GM23248 (cell line): Measurements from ENCODE around the gene FANCF. TPM values are rescaled to one million over a fixed set of nuclear protein-coding genes. Genes with fewer than 3 reads are reported as not detected.

ENCODE experiments used
- DNase-seq: peaks from one replicate; pipeline ENCODE4 v3.0.0-alpha.2; 2015
- H2AFZ ChIP-seq: fragments of 200-600 bp; sonication (generic); 2 replicates; pipeline ENCODE4 v1.6.1; 2016; ENCODE audit warnings: antibody characterized with exemption
- H3F3A ChIP-seq: fragments of 200-600 bp; sonication (generic); 2 replicates; pipeline ENCODE4 v1.6.1; 2016; ENCODE audit warnings: mild to moderate bottlenecking, antibody characterized with exemption, mixed run types; ENCODE audit not compliant: insufficient read depth
- H3K27ac ChIP-seq: fragments of 200-600 bp; sonication (generic); 2 replicates; pipeline ENCODE4 v1.5.1; 2016; ENCODE audit warnings: mild to moderate bottlenecking
- H3K27me3 ChIP-seq: fragments of 200-600 bp; sonication (generic); replicated peaks from 2 replicates; pipeline ENCODE4 v1.6.1; 2016; ENCODE audit warnings: mild to moderate bottlenecking; ENCODE audit not compliant: insufficient read depth
- H3K36me3 ChIP-seq: fragments of 200-600 bp; sonication (generic); 2 replicates; pipeline ENCODE4 v1.6.1; 2016; ENCODE audit warnings: low read depth, mild to moderate bottlenecking
- H3K4me1 ChIP-seq: fragments of 200-600 bp; sonication (generic); 2 replicates; pipeline ENCODE4 v1.6.1; 2016; ENCODE audit warnings: mild to moderate bottlenecking; ENCODE audit not compliant: insufficient read depth
- H3K4me2 ChIP-seq: fragments of 200-600 bp; sonication (generic); one replicate; pipeline ENCODE4 v1.6.1; 2016; ENCODE audit warnings: mild to moderate bottlenecking; ENCODE audit not compliant: unreplicated experiment
- H3K4me3 ChIP-seq: fragments of 200-600 bp; sonication (generic); 2 replicates; pipeline ENCODE4 v1.5.1; 2016; ENCODE audit warnings: mild to moderate bottlenecking
- H3K79me2 ChIP-seq: fragments of 200-600 bp; sonication (generic); 2 replicates; pipeline ENCODE4 v1.6.1; 2016; ENCODE audit warnings: mild to moderate bottlenecking; ENCODE audit not compliant: insufficient read depth
- H3K9ac ChIP-seq: fragments of 200-600 bp; sonication (generic); 2 replicates; pipeline ENCODE4 v1.6.1; 2016; ENCODE audit warnings: mild to moderate bottlenecking
- H3K9me2 ChIP-seq: fragments of 200-600 bp; sonication (generic); 2 replicates; pipeline ENCODE4 v1.6.1; 2016; ENCODE audit warnings: mixed run types, mild to moderate bottlenecking, moderate library complexity; ENCODE audit not compliant: insufficient read depth
- H3K9me3 ChIP-seq: fragments of 200-600 bp; sonication (generic); one replicate; pipeline ENCODE4 v1.6.1; 2017; ENCODE audit warnings: low read depth
- H4K20me1 ChIP-seq: fragments of 200-600 bp; sonication (generic); 2 replicates; pipeline ENCODE4 v1.6.0; 2016; ENCODE audit not compliant: insufficient read depth
- EZH2 ChIP-seq: fragments of 200-600 bp; sonication (generic); IDR thresholded peaks from 2 replicates; pipeline ENCODE4 v1.6.1; 2018; ENCODE audit warnings: antibody characterized with exemption, mild to moderate bottlenecking; ENCODE audit not compliant: insufficient read depth, poor library complexity, severe bottlenecking
- EZH2phosphoT487 ChIP-seq: fragments of 200-600 bp; sonication (generic); IDR thresholded peaks from 2 replicates; pipeline ENCODE4 v1.6.1; 2018; ENCODE audit warnings: antibody characterized with exemption, moderate library complexity, mild to moderate bottlenecking, low read depth; ENCODE audit not compliant: insufficient read depth
- WGBS, 2 experiments: methylation state at CpG; one replicate each; pipeline ENCODE4 v1.1.6; 2015 to 2017; ENCODE audit warnings: low lambda C conversion rate in 2 of 2, low coverage in 1 of 2; ENCODE audit errors: missing lambda C conversion rate in 2 of 2; 5-methylcytosine and 5-hydroxymethylcytosine counted together
- in situ Hi-C: fragments of 300-500 bp; cut with MboI; formaldehyde crosslinking; loops from 2 replicates; pipeline ENCODE4 v1.15.0; 2020
- polyA plus RNA-seq: library from polyadenylated mRNA; unstranded; fragments of >200 nt; fragmentation: Nextera tagmentation; extraction: Ambion mirVana; gene quantifications from 2 replicates; pipeline ENCODE4 v1.2.1, GENCODE V29; 2016
- total RNA-seq: library from RNA; depleted of rRNA; stranded (reverse); fragments of >200 nt; shearing (Covaris generic); gene quantifications from 2 replicates; pipeline ENCODE4 v1.2.3, GENCODE V29; 2014

The FANCF gene
- total and polyA plus RNA-seq, 2 experiments from 2014 or later, result 7.3 to 13.4 TPM

- Histone ChIP-seq H3K27ac (no peak overlapping the region), H3K4me3 (no peak overlapping the region), H2AFZ (no peak overlapping the region), H3K79me2 (peaks cover 15% of the 10 kb centered on the region), H3K9ac (no peak overlapping the region), H3K9me2 (no peaks in the 10 kb centered on the region), H3K36me3 (no peaks in the 10 kb centered on the region), H3F3A (no peaks in the 10 kb centered on the region), H4K20me1 (no peaks in the 10 kb centered on the region), H3K4me1 (peaks cover 6% of the 10 kb centered on the region), H3K9me3 (no peaks in the 10 kb centered on the region), H3K27me3 (no peaks in the 10 kb centered on the region; the same call in 1 of the 2 replicates), H3K4me2 (no peak overlapping the region)
- no peak for DNase-seq
- no peak for TF ChIP-seq EZH2
- WGBS, 2 experiments, result 85 to 90% methylated on average over 6 of the region's 6 CpGs
- in situ Hi-C loops, result no loop called here
These were observed 1.8 kb upstream of the FANCF start for GRCh38 chr11:22627421-22627820.

GRCh38 chr11:22626573-22627239 lies 1.1 kb upstream of the FANCF start:
- peak; percentile 0 for DNase-seq
- peak overlapping the region; percentile 84 for H3K9ac ChIP-seq
- H4K20me1 ChIP-seq, result no peaks in the 10 kb centered on the region
- TF ChIP-seq EZH2 (no peak), EZH2phosphoT487 (no peak)
- no peaks in the 10 kb centered on the region for H3F3A ChIP-seq
- peaks cover 6% of the 10 kb centered on the region for H3K4me1 ChIP-seq
- H3K36me3 ChIP-seq, result no peaks in the 10 kb centered on the region
- WGBS, 2 experiments, result 85 to 88% methylated on average over 14 of the region's 14 CpGs
- H3K9me2 ChIP-seq, result no peaks in the 10 kb centered on the region
- H3K27ac ChIP-seq, result peak overlapping the region; percentile 75
- H3K27me3 ChIP-seq, result no peaks in the 10 kb centered on the region; the same call in 1 of the 2 replicates
- peak overlapping the region; percentile 97 for H2AFZ ChIP-seq
- peaks cover 15% of the 10 kb centered on the region for H3K79me2 ChIP-seq
- peak overlapping the region; percentile 92 for H3K4me3 ChIP-seq
- in situ Hi-C loops, result no loop called here
- H3K4me2 ChIP-seq, result peak overlapping the region; percentile 81
- H3K9me3 ChIP-seq, result no peaks in the 10 kb centered on the region

- in situ Hi-C loops, result no loop called here
- peak overlapping the region; percentile 90 for H3K4me2 ChIP-seq
- WGBS, 2 experiments, result 7% methylated on average over 28 to 31 of the region's 31 CpGs
- peaks cover 6% of the 10 kb centered on the region for H3K4me1 ChIP-seq
- TF ChIP-seq EZH2 (no peak), EZH2phosphoT487 (no peak)
- peak; percentile 77 for DNase-seq
- H2AFZ ChIP-seq, result peak overlapping the region; percentile 97
- no peaks in the 10 kb centered on the region for H3K9me3 ChIP-seq
- H3K4me3 ChIP-seq, result peak overlapping the region; percentile 92
- no peaks in the 10 kb centered on the region for H3K36me3 ChIP-seq
- H4K20me1 ChIP-seq, result no peaks in the 10 kb centered on the region
- no peaks in the 10 kb centered on the region for H3K27me3 ChIP-seq
- H3K9ac ChIP-seq, result peak overlapping the region; percentile 84
- H3K9me2 ChIP-seq, result no peaks in the 10 kb centered on the region
- H3F3A ChIP-seq, result no peaks in the 10 kb centered on the region
- peak overlapping the region; percentile 75 for H3K27ac ChIP-seq
- H3K79me2 ChIP-seq, result peaks cover 15% of the 10 kb centered on the region
These were observed 728 bp downstream of the FANCF start for GRCh38 chr11:22624742-22625447.

GRCh38 chr11:22617868-22618267 lies 7.8 kb downstream of the FANCF start:
- TF ChIP-seq EZH2phosphoT487, result no peak
- Histone ChIP-seq H3K9me2 (no peaks in the 10 kb centered on the region), H4K20me1 (no peaks in the 10 kb centered on the region), H3K9ac (no peak overlapping the region), H3K27ac (no peak overlapping the region), H3K27me3 (no peaks in the 10 kb centered on the region; the same call in 1 of the 2 replicates), H3F3A (no peaks in the 10 kb centered on the region), H3K79me2 (no peaks in the 10 kb centered on the region), H2AFZ (no peak overlapping the region), H3K4me1 (no peaks in the 10 kb centered on the region), H3K4me3 (no peak overlapping the region), H3K36me3 (no peaks in the 10 kb centered on the region), H3K9me3 (no peaks in the 10 kb centered on the region), H3K4me2 (no peak overlapping the region)
- 63 to 70% methylated on average over 5 of the region's 5 CpGs for WGBS, 2 experiments
- in situ Hi-C loops, result no loop called here
- DNase-seq, result no peak
